H1 (cell line): Measurements from ENCODE around the gene ACAD9. TPM values are rescaled to one million over a fixed set of nuclear protein-coding genes. Genes with fewer than 3 reads are reported as not detected.

Source experiments
- CTCF ChIA-PET: fragments of 300-600 bp; sonication (Branson Sonifier 250); formaldehyde crosslinking; loops from one replicate; lab custom pipeline; 2021; ENCODE audit not compliant: partially characterized antibody; lab: Charles Lee
- POLR2A ChIA-PET: fragments of 300-600 bp; sonication (Branson Sonifier 250); formaldehyde crosslinking; loops from one replicate; lab custom pipeline; 2021; ENCODE audit warnings: inconsistent platforms; ENCODE audit not compliant: partially characterized antibody; lab: Charles Lee
- DNase-seq, 2 experiments: peaks; one replicate each; pipeline versions ENCODE4 v3.0.0 to v3.0.0-alpha.2; 2010 to 2022; ENCODE audit warnings: low spot score in 2 of 2, low read depth in 1 of 2, mixed read lengths in 1 of 2
- FAIRE-seq: peaks from 2 replicates; lab custom pipeline; 2011; peaks lifted over from hg19 to GRCh38; lab: Jason Lieb, UNC
- H2AFZ ChIP-seq: 2 replicates; pipeline ENCODE4 v1.8.1; 2012; ENCODE audit warnings: low read length, inconsistent platforms
- H2AK5ac ChIP-seq: 2 replicates; pipeline ENCODE4 v1.6.1; 2013; ENCODE audit warnings: low read depth, low read length
- H2BK120ac ChIP-seq: replicated peaks from 2 replicates; pipeline ENCODE3; 2013; ENCODE audit warnings: low read depth, low read length, inconsistent platforms
- H2BK12ac ChIP-seq: 2 replicates; pipeline ENCODE4 v1.6.1; 2013; ENCODE audit warnings: low read depth, low read length
- H2BK15ac ChIP-seq: 2 replicates; pipeline ENCODE4 v1.6.1; 2013; ENCODE audit warnings: low read length
- H2BK20ac ChIP-seq: 2 replicates; pipeline ENCODE4 v1.6.1; 2013; ENCODE audit warnings: low read length
- H2BK5ac ChIP-seq: 2 replicates; pipeline ENCODE4 v1.6.1; 2013; ENCODE audit warnings: low read depth, low read length
- H3K14ac ChIP-seq: 2 replicates; pipeline ENCODE4 v1.6.1; 2013; ENCODE audit warnings: inconsistent platforms; ENCODE audit not compliant: insufficient read length
- H3K18ac ChIP-seq: 2 replicates; pipeline ENCODE4 v1.6.1; 2013; ENCODE audit warnings: low read length; ENCODE audit errors: extremely low read depth
- H3K23ac ChIP-seq: 2 replicates; pipeline ENCODE4 v1.6.1; 2013; ENCODE audit warnings: inconsistent platforms; ENCODE audit not compliant: insufficient read length
- H3K23me2 ChIP-seq: 2 replicates; pipeline ENCODE4 v1.6.1; 2013; ENCODE audit warnings: low read depth, low read length
- H3K27ac ChIP-seq: 2 replicates; pipeline ENCODE4 v1.6.1; 2011; ENCODE audit warnings: low read depth, low read length, inconsistent platforms
- H3K27me3 ChIP-seq, 4 experiments: replicated peaks in 1 of 4; 1 replicate in 1 of 4; 2 replicates in 3 of 4; pipeline versions ENCODE4 v1.6.1 to v1.8.1; 2011 to 2013; ENCODE audit warnings: low read length in 3 of 4, mild to moderate bottlenecking in 3 of 4, inconsistent platforms in 2 of 4, mixed read lengths in 2 of 4, moderate library complexity in 1 of 4; ENCODE audit not compliant: control insufficient read depth in 3 of 4, insufficient read depth in 3 of 4; ENCODE audit errors: extremely low read depth in 1 of 4
- H3K36me3 ChIP-seq, 4 experiments: 2 replicates each; pipeline versions ENCODE4 v1.6.1 to v1.8.1; 2011 to 2013; ENCODE audit warnings: mild to moderate bottlenecking in 4 of 4, low read length in 3 of 4, moderate library complexity in 2 of 4, control low read depth in 1 of 4, inconsistent platforms in 1 of 4; ENCODE audit not compliant: insufficient read depth in 4 of 4, control insufficient read depth in 2 of 4
- H3K4ac ChIP-seq: replicated peaks from 2 replicates; pipeline ENCODE3; 2013; ENCODE audit warnings: low read length, low read depth, mixed read lengths, inconsistent platforms; ENCODE audit not compliant: insufficient read length
- H3K4me1 ChIP-seq, 4 experiments: replicated peaks in 1 of 4; 1 replicate in 1 of 4; 2 replicates in 3 of 4; pipeline versions ENCODE4 v1.6.1 to v1.8.1; 2011 to 2013; ENCODE audit warnings: low read length in 3 of 4, inconsistent platforms in 2 of 4, mixed read lengths in 1 of 4; ENCODE audit not compliant: insufficient read depth in 4 of 4, control insufficient read depth in 3 of 4
- H3K4me2 ChIP-seq, 2 experiments: 2 replicates each; pipeline versions ENCODE4 v1.6.1 to v1.8.1; 2011 to 2013; ENCODE audit warnings: low read depth in 2 of 2, low read length in 2 of 2, control low read depth in 1 of 2, inconsistent platforms in 1 of 2, mild to moderate bottlenecking in 1 of 2; ENCODE audit not compliant: insufficient read depth in 1 of 2
- H3K4me3 ChIP-seq, 4 experiments: fragments of 200-600, 300-600 bp in 1 of 4; sonication (generic), shearing (Covaris generic), sonication (Bioruptor Twin) in 1 of 4; 2 replicates each; pipeline versions ENCODE4 v1.5.1 to v1.8.1; 2011 to 2016; ENCODE audit warnings: low read length in 4 of 4, low read depth in 3 of 4, control low read depth in 2 of 4, inconsistent platforms in 2 of 4, mild to moderate bottlenecking in 2 of 4, mixed read lengths in 1 of 4, moderate library complexity in 1 of 4; ENCODE audit not compliant: insufficient read depth in 2 of 4; ENCODE audit errors: extremely low read depth in 1 of 4
- H3K56ac ChIP-seq: replicated peaks from 2 replicates; pipeline ENCODE3; 2013; ENCODE audit warnings: low read depth, mild to moderate bottlenecking, mixed read lengths, low read length, inconsistent platforms; ENCODE audit not compliant: insufficient read length
- H3K79me1 ChIP-seq: 2 replicates; pipeline ENCODE4 v1.6.1; 2013; ENCODE audit warnings: low read depth, low read length, control low read depth
- H3K79me2 ChIP-seq, 2 experiments: 2 replicates each; pipeline versions ENCODE4 v1.6.1 to v1.8.1; 2012 to 2013; ENCODE audit warnings: low read length in 2 of 2, mild to moderate bottlenecking in 2 of 2, inconsistent platforms in 1 of 2; ENCODE audit not compliant: insufficient read depth in 2 of 2, control insufficient read depth in 1 of 2
- H3K9ac ChIP-seq, 4 experiments: replicated peaks in 1 of 4; 1 replicate in 1 of 4; 2 replicates in 3 of 4; pipeline versions ENCODE4 v1.6.1 to v1.8.1; 2011 to 2013; ENCODE audit warnings: low read depth in 3 of 4, low read length in 3 of 4, control low read depth in 2 of 4, mild to moderate bottlenecking in 2 of 4, moderate library complexity in 2 of 4, inconsistent platforms in 1 of 4; ENCODE audit errors: extremely low read depth in 1 of 4
- H3K9me3 ChIP-seq, 2 experiments: 2 replicates each; pipeline versions ENCODE4 v1.6.1 to v1.8.1; 2012 to 2013; ENCODE audit warnings: mild to moderate bottlenecking in 2 of 2, moderate library complexity in 2 of 2, control low read depth in 1 of 2, inconsistent platforms in 1 of 2, low read depth in 1 of 2, low read length in 1 of 2, mixed read lengths in 1 of 2; ENCODE audit not compliant: insufficient read depth in 2 of 2
- H4K20me1 ChIP-seq, 2 experiments: replicated peaks in 1 of 2; 2 replicates each; pipeline versions ENCODE3 to v1.8.1; 2011 to 2013; ENCODE audit warnings: inconsistent platforms in 2 of 2, low read length in 2 of 2, mild to moderate bottlenecking in 1 of 2; ENCODE audit not compliant: insufficient read depth in 2 of 2, control insufficient read depth in 1 of 2
- H4K5ac ChIP-seq: 2 replicates; pipeline ENCODE4 v1.6.1; 2013; ENCODE audit warnings: low read length, low read depth, mixed read lengths, inconsistent platforms; ENCODE audit not compliant: insufficient read length
- H4K8ac ChIP-seq: 2 replicates; pipeline ENCODE4 v1.8.0; 2013; ENCODE audit warnings: mild to moderate bottlenecking, moderate library complexity, low read length, inconsistent platforms; ENCODE audit not compliant: insufficient read depth; ENCODE audit errors: extremely low read depth
- H4K91ac ChIP-seq: replicated peaks from 2 replicates; pipeline ENCODE3; 2013; ENCODE audit warnings: low read length, mixed read lengths, inconsistent platforms; ENCODE audit not compliant: insufficient read length
- ASH2L ChIP-seq: fragments of 200-600, 300-600 bp; sonication (generic); IDR thresholded peaks from one replicate; pipeline ENCODE4 v1.7.1; 2017; ENCODE audit warnings: low read length
- JUND ChIP-seq: IDR thresholded peaks from 2 replicates; pipeline ENCODE4 v1.6.1; 2011; ENCODE audit warnings: mild to moderate bottlenecking, improper control_type of control experiment, low read length
- NRF1 ChIP-seq: IDR thresholded peaks from 2 replicates; pipeline ENCODE4 v1.6.1; 2011; ENCODE audit warnings: mild to moderate bottlenecking, low read depth, low read length, improper control_type of control experiment
- TAF1 ChIP-seq: IDR thresholded peaks from 2 replicates; pipeline ENCODE4 v1.6.1; 2011; ENCODE audit warnings: mild to moderate bottlenecking, low read depth, low read length
- WGBS, 2 experiments: shearing (Covaris generic) in 1 of 2; methylation state at CpG; one replicate each; pipeline versions ENCODE4 v1.1.6 to v1.1.7; 2013 to 2015; ENCODE audit warnings: low lambda C conversion rate in 2 of 2, mixed read lengths in 2 of 2, inconsistent platforms in 1 of 2, low coverage in 1 of 2, missing lambda C conversion rate in 1 of 2; ENCODE audit not compliant: insufficient replicate concordance in 2 of 2, insufficient coverage in 1 of 2, insufficient read length in 1 of 2; ENCODE audit errors: extremely low coverage in 1 of 2, missing lambda C conversion rate in 1 of 2; 5-methylcytosine and 5-hydroxymethylcytosine counted together
- polyA plus RNA-seq, 7 experiments: library from polyadenylated mRNA; depleted of rRNA in 3 of 7; stranded (reverse) in 5 of 7; unstranded in 2 of 7; fragments of >200 nt in 5 of 7; fragments of 200-250 nt in 2 of 7; gene quantifications; 1 replicate in 5 of 7; 2 replicates in 1 of 7; 4 replicates in 1 of 7; pipeline versions ENCODE4 v1.2.1 to v1.2.3, GENCODE V29; 2011 to 2013; ENCODE audit warnings: missing spikeins in 2 of 7, mixed read lengths in 2 of 7
- total RNA-seq: library from RNA; stranded (reverse); fragmentation: NEBNext Ultra II Directional; extraction: Animal tissue kit (Norgen Biotek cat#: 25700); gene quantifications from 2 replicates; pipeline ENCODE4 v1.2.1, GENCODE V29; 2021

Gene ACAD9
- total and polyA plus RNA-seq, 2 of the 8 experiments (the other 6 are each of a cell fraction or from before 2014, with no cell fraction given): 27.5 to 28.9 TPM

DNA sequence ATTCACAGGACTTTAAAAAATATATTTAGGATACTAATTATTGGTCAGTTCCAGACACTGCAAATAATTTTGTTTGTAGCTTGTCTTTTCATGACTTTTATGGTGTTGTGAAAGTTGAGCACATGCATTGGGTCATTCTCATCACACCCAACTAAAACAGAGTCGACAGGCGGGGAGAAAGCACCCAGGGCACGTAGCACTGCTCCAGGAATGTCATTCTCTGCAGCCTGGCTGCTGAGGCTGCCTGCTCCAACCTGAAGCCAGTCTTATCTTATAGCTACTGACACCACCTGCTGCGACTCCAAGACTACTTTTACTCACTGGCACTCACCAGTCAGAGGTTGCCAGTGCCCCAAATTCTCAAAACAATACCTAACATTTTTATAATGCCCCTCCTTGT lies 56.9 kb downstream of the ACAD9 start:
- Histone ChIP-seq H2BK12ac (no peak overlapping the region), H3K9ac (no peak overlapping the region), H3K9me3 (no peaks in the 10 kb centered on the region), H4K91ac (no peak overlapping the region), H3K4me3 (no peak overlapping the region), H2BK20ac (no peak overlapping the region), H3K27ac (no peak overlapping the region), H3K27me3 (no peaks in the 10 kb centered on the region), H3K4me2 (no peak overlapping the region), H3K23ac (no peak overlapping the region), H2BK5ac (no peak overlapping the region), H3K79me2 (no peaks in the 10 kb centered on the region), H3K36me3 (no peaks in the 10 kb centered on the region), H4K8ac (no peak overlapping the region), H3K4ac (no peak overlapping the region), H2BK15ac (no peak overlapping the region), H3K4me1 (no peaks in the 10 kb centered on the region), H3K14ac (no peak overlapping the region), H3K56ac (no peak overlapping the region), H3K79me1 (no peaks in the 10 kb centered on the region), H4K5ac (no peak overlapping the region), H2AFZ (no peak overlapping the region), H2BK120ac (no peak overlapping the region), H4K20me1 (no peaks in the 10 kb centered on the region)
- WGBS, 2 experiments: 85% methylated on average over 4 of the region's 4 CpGs; no CpG with 5 or more reads in 1 of the 2 experiments
- ChIA-PET CTCF (interaction anchor here (1.0 to 1.4 kb wide), 2 partner anchors 13 to 14 kb away, joined by 3 read pairs; no protein-coding TSS in a partner anchor), POLR2A (interaction anchor here (1.0 to 1.5 kb wide), 3 partner anchors 11 to 57 kb away, joined by 3 to 5 read pairs (median 3); partner anchors contain the start of gene ACAD9)
- no peak for FAIRE-seq
- DNase-seq: peak in 1 of 2 experiments; percentile 14
- no peak for TF ChIP-seq ASH2L
- no peak for TF ChIP-seq NRF1
- TF ChIP-seq JUND: no peak
- no peak for TF ChIP-seq TAF1
- TF ChIP-seq, all 59 proteins: peak for 0
- Histone ChIP-seq H3K23me2 (no peaks in the 10 kb centered on the region), H2AK5ac (no peak overlapping the region), H3K18ac (no peak overlapping the region)
